K562 (cell line): Measurements from ENCODE around the gene GRIK2.

Experiments used
- SPI1 ChIP-seq: IDR thresholded peaks from 2 replicates; pipeline ENCODE4 v1.6.1; 2011; ENCODE audit warnings: low read depth, low read length, control low read depth, borderline replicate concordance
- ZNF431 ChIP-seq: sonication (generic); formaldehyde crosslinking; IDR thresholded peaks from 2 replicates; pipeline ENCODE4 v1.8.0; 2022; ENCODE audit warnings: mild to moderate bottlenecking, missing genetic modification reagents

GRCh38 chr6:101779051-101779844 is 385.7 kb downstream of the GRIK2 start:
- TF ChIP-seq ZNF431 (CRISPR knock-in tag) (no peak), SPI1 (no peak)
